NCI-H146 treated with DMSO at 0.1 percent for 48 hours (cell line): Measurements from ENCODE around the gene SMARCA4.
"Not testable (repeated sequence)": the region's sequence is repeated elsewhere in the genome, so short reads cannot be mapped to it uniquely, and the experiment has no call there.

Experiments
- DNase-seq: peaks from one replicate; lab custom pipeline; 2025; ENCODE audit not compliant: unreplicated experiment; lab: John Stamatoyannopoulos, UW

SMARCA4 gene

GRCh38 chr19:11061952-11062351, 101.1 kb downstream of the SMARCA4 start:
- no peak for DNase-seq

GRCh38 chr19:11063434-11063833, 102.6 kb downstream of the SMARCA4 start:
- no peak for DNase-seq

GRCh38 chr19:11064831-11065303, 104.0 kb downstream of the SMARCA4 start:
- DNase-seq = no peak

- no peak for DNase-seq
These were observed 105.5 kb downstream of the SMARCA4 start for GRCh38 chr19:11066326-11066725.

GRCh38 chr19:11067356-11068113, 106.7 kb downstream of the SMARCA4 start:
- no peak for DNase-seq

- DNase-seq = no peak
These were observed 108.7 kb downstream of the SMARCA4 start for GRCh38 chr19:11069561-11069960.

GRCh38 chr19:11070123-11070522, 109.3 kb downstream of the SMARCA4 start:
- no peak for DNase-seq

- DNase-seq = no peak
These were observed 112.7 kb downstream of the SMARCA4 start for GRCh38 chr19:11073568-11073967.

GRCh38 chr19:11076792-11077191, 116.0 kb downstream of the SMARCA4 start:
- DNase-seq = not testable (repeated sequence)

- no peak for DNase-seq
These were observed 118.1 kb downstream of the SMARCA4 start for GRCh38 chr19:11078893-11079292.

- DNase-seq = no peak
These were observed 119.2 kb downstream of the SMARCA4 start for GRCh38 chr19:11079999-11080398.

GRCh38 chr19:11087870-11088505, 127.2 kb downstream of the SMARCA4 start:
- DNase-seq = no peak

GRCh38 chr19:11088506-11089253, 127.8 kb downstream of the SMARCA4 start:
- DNase-seq = peak; percentile 60

- DNase-seq = peak; percentile 86
These were observed 128.6 kb downstream of the SMARCA4 start, which contains the start of gene LDLR for GRCh38 chr19:11089254-11090013. LDLR (plus strand) TSS chr19:11089463; CDS start chr19:11089549, 86 bp downstream.

- not testable (repeated sequence) for DNase-seq
These were observed 129.1 kb downstream of the SMARCA4 start for GRCh38 chr19:11090014-11090263.

- DNase-seq = peak; percentile 96
These were observed 129.6 kb downstream of the SMARCA4 start for GRCh38 chr19:11090264-11090996.

- no peak for DNase-seq
These were observed 130.3 kb downstream of the SMARCA4 start for GRCh38 chr19:11090997-11091702.

GRCh38 chr19:11091703-11092153, 130.9 kb downstream of the SMARCA4 start:
- DNase-seq = no peak

GRCh38 chr19:11092181-11092538, 131.3 kb downstream of the SMARCA4 start:
- DNase-seq = no peak
